OCI-LY3 (cell line): ENCODE measurements around the gene CASP3.

ENCODE experiments used
- EZH2phosphoT487 ChIP-seq: fragments of 200-600 bp; shearing (Covaris generic); IDR thresholded peaks from 2 replicates; pipeline ENCODE4 v1.6.1; 2018; ENCODE audit warnings: antibody characterized with exemption, mixed run types, low read depth
- TF ChIP-seq, protein P1 (sequence below): fragments of 200-600, 300-600 bp; sonication (generic); IDR thresholded peaks from 2 replicates; pipeline ENCODE4 v1.5.1; 2014; ENCODE audit warnings: antibody characterized with exemption, low read length, low read depth

DNA sequence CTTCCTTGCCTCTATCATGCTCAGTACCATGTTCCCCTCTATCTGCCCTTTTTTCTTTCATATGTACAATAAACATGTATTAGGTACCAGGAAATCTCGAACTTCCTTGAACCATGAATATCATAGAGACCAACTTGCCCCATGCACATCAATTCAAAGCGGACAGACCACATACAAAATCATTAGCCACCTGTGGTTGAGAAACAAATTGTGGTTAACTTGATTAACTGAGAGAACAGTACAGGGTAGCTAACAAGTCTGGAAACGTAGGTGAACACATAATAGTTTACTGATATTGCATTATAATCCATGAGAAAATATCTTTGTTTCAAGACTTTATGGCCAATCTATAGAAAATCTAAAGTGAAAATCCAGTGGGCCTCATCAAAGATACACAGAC, 8.2 kb downstream of the CASP3 start:
- TF ChIP-seq, protein P1, sequence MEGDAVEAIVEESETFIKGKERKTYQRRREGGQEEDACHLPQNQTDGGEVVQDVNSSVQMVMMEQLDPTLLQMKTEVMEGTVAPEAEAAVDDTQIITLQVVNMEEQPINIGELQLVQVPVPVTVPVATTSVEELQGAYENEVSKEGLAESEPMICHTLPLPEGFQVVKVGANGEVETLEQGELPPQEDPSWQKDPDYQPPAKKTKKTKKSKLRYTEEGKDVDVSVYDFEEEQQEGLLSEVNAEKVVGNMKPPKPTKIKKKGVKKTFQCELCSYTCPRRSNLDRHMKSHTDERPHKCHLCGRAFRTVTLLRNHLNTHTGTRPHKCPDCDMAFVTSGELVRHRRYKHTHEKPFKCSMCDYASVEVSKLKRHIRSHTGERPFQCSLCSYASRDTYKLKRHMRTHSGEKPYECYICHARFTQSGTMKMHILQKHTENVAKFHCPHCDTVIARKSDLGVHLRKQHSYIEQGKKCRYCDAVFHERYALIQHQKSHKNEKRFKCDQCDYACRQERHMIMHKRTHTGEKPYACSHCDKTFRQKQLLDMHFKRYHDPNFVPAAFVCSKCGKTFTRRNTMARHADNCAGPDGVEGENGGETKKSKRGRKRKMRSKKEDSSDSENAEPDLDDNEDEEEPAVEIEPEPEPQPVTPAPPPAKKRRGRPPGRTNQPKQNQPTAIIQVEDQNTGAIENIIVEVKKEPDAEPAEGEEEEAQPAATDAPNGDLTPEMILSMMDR: no peak
- no peak for TF ChIP-seq EZH2phosphoT487
